ENCODE results near the gene PRKAG3.

PRKAG3 gene

GRCh38 chr2:218831378-218831990 is at the start of gene PRKAG3:
Gene PRKAG3, minus strand, starts transcription at chr2:218831803.
- no peak for DNase-seq (ENCODE audit: low read depth)

GRCh38 chr2:218880859-218881594 is 49.4 kb upstream of the PRKAG3 start:
- DNase-seq (ENCODE audit: low read depth): no peak

GRCh38 chr2:218880102-218880858 is 48.7 kb upstream of the PRKAG3 start, which contains the start of gene WNT10A:
Gene WNT10A, plus strand, starts transcription at chr2:218880852. Its CDS starts 144 bp downstream, at chr2:218880996.
- DNase-seq (ENCODE audit: low read depth): peak; percentile 83

- no peak for DNase-seq (ENCODE audit: low read depth)
These were observed 48.1 kb upstream of the PRKAG3 start for GRCh38 chr2:218879776-218880101.

- DNase-seq (ENCODE audit: low read depth): no peak
These were observed 47.5 kb upstream of the PRKAG3 start for GRCh38 chr2:218878926-218879761.

GRCh38 chr2:218878486-218878885 is 46.9 kb upstream of the PRKAG3 start:
- no peak for DNase-seq (ENCODE audit: low read depth)

- no peak for DNase-seq (ENCODE audit: low read depth)
These were observed 46.3 kb upstream of the PRKAG3 start for GRCh38 chr2:218877891-218878290.

GRCh38 chr2:218877331-218877730 is 45.7 kb upstream of the PRKAG3 start:
- DNase-seq (ENCODE audit: low read depth): no peak

- DNase-seq (ENCODE audit: low read depth): peak; percentile 61
These were observed 45.1 kb upstream of the PRKAG3 start for GRCh38 chr2:218876562-218877219.

- no peak for DNase-seq (ENCODE audit: low read depth)
These were observed 44.2 kb upstream of the PRKAG3 start for GRCh38 chr2:218875692-218876246.

GRCh38 chr2:218873359-218874194 is 42.0 kb upstream of the PRKAG3 start:
- no peak for DNase-seq (ENCODE audit: low read depth)

- DNase-seq (ENCODE audit: low read depth): no peak
These were observed 41.2 kb upstream of the PRKAG3 start for GRCh38 chr2:218872645-218873358.

GRCh38 chr2:218871345-218872302 is 40.0 kb upstream of the PRKAG3 start:
- peak; percentile 38 for DNase-seq (ENCODE audit: low read depth)

GRCh38 chr2:218870984-218871344 is 39.4 kb upstream of the PRKAG3 start:
- DNase-seq (ENCODE audit: low read depth): no peak

- no peak for DNase-seq (ENCODE audit: low read depth)
These were observed 37.5 kb upstream of the PRKAG3 start for GRCh38 chr2:218869064-218869463.

- DNase-seq (ENCODE audit: low read depth): no peak
These were observed 36.3 kb upstream of the PRKAG3 start for GRCh38 chr2:218867900-218868299.

GRCh38 chr2:218865999-218866398 is 34.4 kb upstream of the PRKAG3 start:
- no peak for DNase-seq (ENCODE audit: low read depth)

GRCh38 chr2:218865396-218865795 is 33.8 kb upstream of the PRKAG3 start:
- no peak for DNase-seq (ENCODE audit: low read depth)

Data from stimulated activated CD4-positive, alpha-beta T cell treated with anti-CD3 and anti-CD28 coated beads, Interleukin-2, amount 100 ng/mL, for 4 hours (primary cell).